ENCODE results near the gene BLMH.
A peak's percentile ranks its signal among the peaks of the same experiment; 100 is the strongest.
"Not testable (repeated sequence)": the region's sequence is repeated elsewhere in the genome, so short reads cannot be mapped to it uniquely, and the experiment has no call there.

BLMH gene

GRCh38 chr17:30244853-30245385, 46.8 kb downstream of the BLMH start:
- peak; percentile 78 for DNase-seq

- DNase-seq = no peak
Observed at GRCh38 chr17:30243568-30243967, 48.2 kb downstream of the BLMH start.

- DNase-seq = no peak
Observed at GRCh38 chr17:30243002-30243401, 48.7 kb downstream of the BLMH start.

GRCh38 chr17:30241051-30241450, 50.7 kb downstream of the BLMH start:
- no peak for DNase-seq

- no peak for DNase-seq
Observed at GRCh38 chr17:30240177-30240576, 51.6 kb downstream of the BLMH start.

GRCh38 chr17:30239089-30239462, 52.7 kb downstream of the BLMH start:
- DNase-seq = no peak

- DNase-seq = no peak
Observed at GRCh38 chr17:30238387-30239088, 53.2 kb downstream of the BLMH start.

GRCh38 chr17:30238003-30238344, 53.8 kb downstream of the BLMH start:
- no peak for DNase-seq

- no peak for DNase-seq
Observed at GRCh38 chr17:30237296-30238002, 54.3 kb downstream of the BLMH start.

GRCh38 chr17:30236766-30237165, 55.0 kb downstream of the BLMH start:
- DNase-seq = peak; percentile 23

GRCh38 chr17:30236297-30236624, 55.5 kb downstream of the BLMH start:
- DNase-seq = no peak

- no peak for DNase-seq
Observed at GRCh38 chr17:30235386-30236296, 56.1 kb downstream of the BLMH start, which contains the start of gene SLC6A4. Gene SLC6A4 (minus strand): TSS chr17:30235697. CDS start chr17:30221958, 13,739 bp downstream.

- DNase-seq = no peak
Observed at GRCh38 chr17:30234964-30235363, 56.8 kb downstream of the BLMH start.

- DNase-seq = no peak
Observed at GRCh38 chr17:30234296-30234695, 57.4 kb downstream of the BLMH start.

- DNase-seq = no peak
Observed at GRCh38 chr17:30232824-30233427, 58.8 kb downstream of the BLMH start.

GRCh38 chr17:30232015-30232823, 59.5 kb downstream of the BLMH start:
- no peak for DNase-seq

GRCh38 chr17:30230596-30231125, 61.1 kb downstream of the BLMH start:
- DNase-seq = no peak

GRCh38 chr17:30230009-30230408, 61.7 kb downstream of the BLMH start:
- not testable (repeated sequence) for DNase-seq

GRCh38 chr17:30229012-30229411, 62.7 kb downstream of the BLMH start:
- DNase-seq = no peak

GRCh38 chr17:30228011-30228410, 63.7 kb downstream of the BLMH start:
- DNase-seq = no peak

- DNase-seq = no peak
Observed at GRCh38 chr17:30226878-30227277, 64.9 kb downstream of the BLMH start.

Measured in HCEC 1CT (cell line).